ENCODE measurements around the gene ATP6V1E1. TPM values are rescaled to one million over a fixed set of nuclear protein-coding genes. Genes with fewer than 3 reads are reported as not detected.
A peak's percentile ranks its signal among the peaks of the same experiment; 100 is the strongest.
"Not testable (repeated sequence)": the region's sequence is repeated elsewhere in the genome, so short reads cannot be mapped to it uniquely, and the experiment has no call there.

ATP6V1E1 gene
- total RNA-seq, 1 experiment from 2014 or later = 88.1 TPM

DNA sequence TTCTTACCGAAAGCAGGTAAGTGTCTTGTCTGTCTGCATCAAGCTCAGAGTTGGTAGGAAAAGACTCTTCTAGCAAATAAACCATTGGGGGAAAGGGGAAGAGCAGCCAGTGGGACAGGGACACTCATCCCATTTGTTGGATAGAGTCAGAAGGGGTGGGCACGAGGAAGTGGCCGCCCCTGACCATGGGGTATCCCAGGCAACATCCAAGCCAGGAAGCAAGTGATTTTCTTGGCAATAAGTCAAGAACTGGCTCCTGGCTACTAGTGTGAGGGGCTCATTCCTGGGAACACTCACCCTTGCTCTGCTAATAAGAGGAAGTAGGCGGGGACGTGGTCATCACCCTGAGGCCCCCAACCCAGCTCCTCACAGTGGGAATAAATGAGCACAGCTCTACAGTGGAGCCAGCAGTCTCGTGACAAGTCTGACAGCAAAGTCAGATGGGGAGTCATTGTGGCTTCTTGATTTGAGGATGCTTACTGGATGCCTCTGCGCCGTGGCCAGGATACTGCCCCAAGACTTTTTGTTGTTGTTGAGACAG is 58.5 kb downstream of the ATP6V1E1 start (continued):
- TF ChIP-seq, protein P1, sequence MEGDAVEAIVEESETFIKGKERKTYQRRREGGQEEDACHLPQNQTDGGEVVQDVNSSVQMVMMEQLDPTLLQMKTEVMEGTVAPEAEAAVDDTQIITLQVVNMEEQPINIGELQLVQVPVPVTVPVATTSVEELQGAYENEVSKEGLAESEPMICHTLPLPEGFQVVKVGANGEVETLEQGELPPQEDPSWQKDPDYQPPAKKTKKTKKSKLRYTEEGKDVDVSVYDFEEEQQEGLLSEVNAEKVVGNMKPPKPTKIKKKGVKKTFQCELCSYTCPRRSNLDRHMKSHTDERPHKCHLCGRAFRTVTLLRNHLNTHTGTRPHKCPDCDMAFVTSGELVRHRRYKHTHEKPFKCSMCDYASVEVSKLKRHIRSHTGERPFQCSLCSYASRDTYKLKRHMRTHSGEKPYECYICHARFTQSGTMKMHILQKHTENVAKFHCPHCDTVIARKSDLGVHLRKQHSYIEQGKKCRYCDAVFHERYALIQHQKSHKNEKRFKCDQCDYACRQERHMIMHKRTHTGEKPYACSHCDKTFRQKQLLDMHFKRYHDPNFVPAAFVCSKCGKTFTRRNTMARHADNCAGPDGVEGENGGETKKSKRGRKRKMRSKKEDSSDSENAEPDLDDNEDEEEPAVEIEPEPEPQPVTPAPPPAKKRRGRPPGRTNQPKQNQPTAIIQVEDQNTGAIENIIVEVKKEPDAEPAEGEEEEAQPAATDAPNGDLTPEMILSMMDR (IDR thresholded peaks at IDR 0.05) = no peak

DNA sequence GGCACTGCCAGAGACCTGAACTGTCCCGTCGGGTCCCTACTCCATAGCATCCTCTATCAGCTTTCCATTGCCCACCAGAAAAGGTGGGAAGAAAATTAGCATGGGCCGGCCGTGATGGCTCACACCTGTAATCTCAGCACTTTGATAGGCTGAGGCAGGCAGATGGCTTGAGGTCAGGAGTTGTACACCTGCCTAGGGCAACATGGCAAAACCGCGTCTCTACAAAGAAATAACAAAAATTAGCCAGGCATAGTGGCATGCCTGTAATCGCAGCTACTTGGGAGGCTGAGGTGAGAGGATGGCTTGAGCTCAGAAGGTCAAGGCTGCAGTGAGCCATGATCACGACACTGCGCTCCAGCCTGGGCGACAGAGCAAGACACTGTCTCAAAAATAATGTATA is 61.8 kb downstream of the ATP6V1E1 start:
- Mint-ChIP-seq H3K27ac (peak overlapping the region; percentile 86), H3K4me1 (peaks cover 46% of the 10 kb centered on the region), H3K4me3 (no peak overlapping the region), H3K9me3 (no peaks in the 10 kb centered on the region), H3K36me3 (peaks cover 3% of the 10 kb centered on the region; the same call in 1 of the 2 replicates), H3K27me3 (ENCODE audit: low read depth) (no peaks in the 10 kb centered on the region)
- DNase-seq (ENCODE audit: low spot score) (no peak), ATAC-seq (no peak)
- TF ChIP-seq JAZF1 (CRISPR knock-in tag; IDR thresholded peaks at IDR 0.05) (no peak), FOXP1 (CRISPR knock-in tag; IDR thresholded peaks at IDR 0.05; ENCODE audit: borderline replicate concordance) (no peak)
- TF ChIP-seq, protein P2, sequence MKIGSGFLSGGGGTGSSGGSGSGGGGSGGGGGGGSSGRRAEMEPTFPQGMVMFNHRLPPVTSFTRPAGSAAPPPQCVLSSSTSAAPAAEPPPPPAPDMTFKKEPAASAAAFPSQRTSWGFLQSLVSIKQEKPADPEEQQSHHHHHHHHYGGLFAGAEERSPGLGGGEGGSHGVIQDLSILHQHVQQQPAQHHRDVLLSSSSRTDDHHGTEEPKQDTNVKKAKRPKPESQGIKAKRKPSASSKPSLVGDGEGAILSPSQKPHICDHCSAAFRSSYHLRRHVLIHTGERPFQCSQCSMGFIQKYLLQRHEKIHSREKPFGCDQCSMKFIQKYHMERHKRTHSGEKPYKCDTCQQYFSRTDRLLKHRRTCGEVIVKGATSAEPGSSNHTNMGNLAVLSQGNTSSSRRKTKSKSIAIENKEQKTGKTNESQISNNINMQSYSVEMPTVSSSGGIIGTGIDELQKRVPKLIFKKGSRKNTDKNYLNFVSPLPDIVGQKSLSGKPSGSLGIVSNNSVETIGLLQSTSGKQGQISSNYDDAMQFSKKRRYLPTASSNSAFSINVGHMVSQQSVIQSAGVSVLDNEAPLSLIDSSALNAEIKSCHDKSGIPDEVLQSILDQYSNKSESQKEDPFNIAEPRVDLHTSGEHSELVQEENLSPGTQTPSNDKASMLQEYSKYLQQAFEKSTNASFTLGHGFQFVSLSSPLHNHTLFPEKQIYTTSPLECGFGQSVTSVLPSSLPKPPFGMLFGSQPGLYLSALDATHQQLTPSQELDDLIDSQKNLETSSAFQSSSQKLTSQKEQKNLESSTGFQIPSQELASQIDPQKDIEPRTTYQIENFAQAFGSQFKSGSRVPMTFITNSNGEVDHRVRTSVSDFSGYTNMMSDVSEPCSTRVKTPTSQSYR (CRISPR knock-in tag; IDR thresholded peaks at IDR 0.05) = no peak
- CTCF ChIA-PET = interaction anchor here (1.4 to 1.5 kb wide), 2 partner anchors 9 to 447 kb away, joined by 4 to 5 read pairs; no protein-coding TSS in a partner anchor
- POLR2A ChIA-PET = interaction anchor here (0.7 kb wide), 1 partner anchor 292 kb away, joined by 4 read pairs; no protein-coding TSS in a partner anchor

DNA sequence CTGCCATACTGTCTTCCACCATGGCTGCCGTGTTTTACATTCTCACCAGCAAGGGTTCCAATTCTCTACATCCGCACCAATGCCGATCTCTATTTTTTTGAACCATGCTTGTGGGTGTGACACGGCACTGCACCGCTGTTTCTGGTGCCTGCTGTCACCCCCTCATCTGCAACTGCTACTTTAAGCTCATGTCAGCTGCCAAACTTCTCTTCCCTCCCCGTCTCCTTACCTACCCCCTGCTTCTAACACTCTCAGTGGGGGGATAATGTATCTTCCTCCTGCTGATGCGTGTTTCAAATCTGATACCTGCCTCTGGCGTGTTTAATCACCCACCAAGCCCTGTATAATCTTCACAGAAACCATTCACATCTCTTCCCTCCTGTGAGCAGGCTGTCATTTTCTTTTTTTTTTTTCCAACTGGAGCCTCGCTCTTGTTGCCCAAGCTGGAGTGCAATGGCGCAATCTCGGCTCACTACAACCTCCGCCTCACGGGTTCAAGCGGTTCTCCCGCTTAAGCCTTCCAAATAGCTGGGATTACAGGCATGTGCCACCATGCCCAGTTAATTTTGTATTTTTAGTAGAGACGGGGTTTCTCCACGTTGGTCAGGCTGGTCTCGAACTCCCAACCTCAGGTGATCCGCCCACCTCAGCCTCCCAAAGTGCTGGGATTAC is 62.4 kb downstream of the ATP6V1E1 start:
- ChIA-PET CTCF (interaction anchor here (1.4 to 1.5 kb wide), 2 partner anchors 8 to 447 kb away, joined by 4 to 5 read pairs; no protein-coding TSS in a partner anchor), POLR2A (interaction anchor here (0.7 kb wide), 1 partner anchor 291 kb away, joined by 4 read pairs; no protein-coding TSS in a partner anchor)
- H3K4me1 Mint-ChIP-seq = peaks cover 43% of the 10 kb centered on the region
- not testable (repeated sequence) for H3K9me3 Mint-ChIP-seq; H3K4me3 Mint-ChIP-seq; ATAC-seq; DNase-seq (ENCODE audit: low spot score); H3K27me3 Mint-ChIP-seq (ENCODE audit: low read depth); H3K36me3 Mint-ChIP-seq
- peak overlapping the region; percentile 12; the same call in 1 of the 2 replicates for H3K27ac Mint-ChIP-seq

DNA sequence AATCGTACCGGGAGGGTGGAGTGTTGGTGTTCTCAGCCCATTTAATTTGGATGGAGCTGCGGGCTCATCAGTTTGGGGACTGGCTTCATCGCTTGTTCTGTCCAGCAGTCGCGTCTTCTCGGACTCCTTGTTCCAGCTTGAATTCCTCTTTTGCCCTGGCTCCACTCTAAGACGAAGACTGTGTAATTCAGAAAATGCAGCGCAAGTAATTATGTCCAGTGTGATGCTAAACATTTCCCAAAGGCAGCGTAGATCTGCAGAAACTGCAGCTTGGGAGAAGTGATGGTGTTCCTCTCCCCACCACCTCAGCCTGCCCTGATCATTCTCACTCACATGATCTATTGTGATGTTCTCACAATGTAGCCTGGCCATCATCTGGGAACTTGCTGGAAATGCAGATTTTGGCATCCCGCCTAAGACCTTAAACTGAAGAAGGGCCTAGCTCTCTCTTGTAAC is 64.6 kb downstream of the ATP6V1E1 start:
- H3K4me1 Mint-ChIP-seq = peaks cover 22% of the 10 kb centered on the region
- no peak overlapping the region for H3K4me3 Mint-ChIP-seq
- H3K27me3 Mint-ChIP-seq (ENCODE audit: low read depth) = no peaks in the 10 kb centered on the region
- CTCF ChIA-PET = interaction anchor here (1.2 to 1.4 kb wide), 2 partner anchors 24 to 392 kb away, joined by 3 to 4 read pairs; no protein-coding TSS in a partner anchor
- POLR2A ChIA-PET = no interaction called here
- DNase-seq (ENCODE audit: low spot score) (no peak), ATAC-seq (no peak)
- peaks cover 15% of the 10 kb centered on the region for H3K9me3 Mint-ChIP-seq
- H3K27ac Mint-ChIP-seq = peak overlapping the region; percentile 90
- H3K36me3 Mint-ChIP-seq = peaks cover 21% of the 10 kb centered on the region
- TF ChIP-seq, protein P2 (CRISPR knock-in tag; IDR thresholded peaks at IDR 0.05) = no peak
- no peak for TF ChIP-seq ZBTB21 (CRISPR knock-in tag; IDR thresholded peaks at IDR 0.05; ENCODE audit: borderline replicate concordance)
- no peak for TF ChIP-seq CREM (CRISPR knock-in tag; IDR thresholded peaks at IDR 0.05)
- no peak for TF ChIP-seq OVOL2 (CRISPR knock-in tag; IDR thresholded peaks at IDR 0.05; ENCODE audit: borderline replicate concordance)
- TF ChIP-seq HMGA2 (CRISPR knock-in tag; IDR thresholded peaks at IDR 0.05) = no peak
- TF ChIP-seq TCF7 (CRISPR knock-in tag; IDR thresholded peaks at IDR 0.05; ENCODE audit: low read depth) = no peak
- no peak for TF ChIP-seq FOXJ3 (CRISPR knock-in tag; IDR thresholded peaks at IDR 0.05; ENCODE audit: borderline replicate concordance)
- TF ChIP-seq, protein P3, sequence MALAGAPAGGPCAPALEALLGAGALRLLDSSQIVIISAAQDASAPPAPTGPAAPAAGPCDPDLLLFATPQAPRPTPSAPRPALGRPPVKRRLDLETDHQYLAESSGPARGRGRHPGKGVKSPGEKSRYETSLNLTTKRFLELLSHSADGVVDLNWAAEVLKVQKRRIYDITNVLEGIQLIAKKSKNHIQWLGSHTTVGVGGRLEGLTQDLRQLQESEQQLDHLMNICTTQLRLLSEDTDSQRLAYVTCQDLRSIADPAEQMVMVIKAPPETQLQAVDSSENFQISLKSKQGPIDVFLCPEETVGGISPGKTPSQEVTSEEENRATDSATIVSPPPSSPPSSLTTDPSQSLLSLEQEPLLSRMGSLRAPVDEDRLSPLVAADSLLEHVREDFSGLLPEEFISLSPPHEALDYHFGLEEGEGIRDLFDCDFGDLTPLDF (CRISPR knock-in tag; IDR thresholded peaks at IDR 0.05) = no peak
- TF ChIP-seq, protein P4, sequence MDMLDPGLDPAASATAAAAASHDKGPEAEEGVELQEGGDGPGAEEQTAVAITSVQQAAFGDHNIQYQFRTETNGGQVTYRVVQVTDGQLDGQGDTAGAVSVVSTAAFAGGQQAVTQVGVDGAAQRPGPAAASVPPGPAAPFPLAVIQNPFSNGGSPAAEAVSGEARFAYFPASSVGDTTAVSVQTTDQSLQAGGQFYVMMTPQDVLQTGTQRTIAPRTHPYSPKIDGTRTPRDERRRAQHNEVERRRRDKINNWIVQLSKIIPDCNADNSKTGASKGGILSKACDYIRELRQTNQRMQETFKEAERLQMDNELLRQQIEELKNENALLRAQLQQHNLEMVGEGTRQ (CRISPR knock-in tag; IDR thresholded peaks at IDR 0.05) = no peak
- no peak for TF ChIP-seq NR3C1 (CRISPR knock-in tag; conservative IDR thresholded peaks at IDR 0.05; ENCODE audit: low read depth)
- TF ChIP-seq, protein P5, sequence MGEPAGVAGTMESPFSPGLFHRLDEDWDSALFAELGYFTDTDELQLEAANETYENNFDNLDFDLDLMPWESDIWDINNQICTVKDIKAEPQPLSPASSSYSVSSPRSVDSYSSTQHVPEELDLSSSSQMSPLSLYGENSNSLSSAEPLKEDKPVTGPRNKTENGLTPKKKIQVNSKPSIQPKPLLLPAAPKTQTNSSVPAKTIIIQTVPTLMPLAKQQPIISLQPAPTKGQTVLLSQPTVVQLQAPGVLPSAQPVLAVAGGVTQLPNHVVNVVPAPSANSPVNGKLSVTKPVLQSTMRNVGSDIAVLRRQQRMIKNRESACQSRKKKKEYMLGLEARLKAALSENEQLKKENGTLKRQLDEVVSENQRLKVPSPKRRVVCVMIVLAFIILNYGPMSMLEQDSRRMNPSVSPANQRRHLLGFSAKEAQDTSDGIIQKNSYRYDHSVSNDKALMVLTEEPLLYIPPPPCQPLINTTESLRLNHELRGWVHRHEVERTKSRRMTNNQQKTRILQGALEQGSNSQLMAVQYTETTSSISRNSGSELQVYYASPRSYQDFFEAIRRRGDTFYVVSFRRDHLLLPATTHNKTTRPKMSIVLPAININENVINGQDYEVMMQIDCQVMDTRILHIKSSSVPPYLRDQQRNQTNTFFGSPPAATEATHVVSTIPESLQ (CRISPR knock-in tag; IDR thresholded peaks at IDR 0.05) = no peak
